GM20000 (cell line): ENCODE data around the gene COL20A1.

Experiments used
- DNase-seq: peaks from one replicate; pipeline ENCODE4 v3.0.0; 2012; ENCODE audit warnings: low spot score
- TF ChIP-seq, protein P1 (sequence below): IDR thresholded peaks from 2 replicates; pipeline ENCODE4 v1.5.1; 2012; ENCODE audit warnings: mild to moderate bottlenecking, control low read depth; ENCODE audit errors: extremely low read depth, missing control alignments

Gene COL20A1

DNA sequence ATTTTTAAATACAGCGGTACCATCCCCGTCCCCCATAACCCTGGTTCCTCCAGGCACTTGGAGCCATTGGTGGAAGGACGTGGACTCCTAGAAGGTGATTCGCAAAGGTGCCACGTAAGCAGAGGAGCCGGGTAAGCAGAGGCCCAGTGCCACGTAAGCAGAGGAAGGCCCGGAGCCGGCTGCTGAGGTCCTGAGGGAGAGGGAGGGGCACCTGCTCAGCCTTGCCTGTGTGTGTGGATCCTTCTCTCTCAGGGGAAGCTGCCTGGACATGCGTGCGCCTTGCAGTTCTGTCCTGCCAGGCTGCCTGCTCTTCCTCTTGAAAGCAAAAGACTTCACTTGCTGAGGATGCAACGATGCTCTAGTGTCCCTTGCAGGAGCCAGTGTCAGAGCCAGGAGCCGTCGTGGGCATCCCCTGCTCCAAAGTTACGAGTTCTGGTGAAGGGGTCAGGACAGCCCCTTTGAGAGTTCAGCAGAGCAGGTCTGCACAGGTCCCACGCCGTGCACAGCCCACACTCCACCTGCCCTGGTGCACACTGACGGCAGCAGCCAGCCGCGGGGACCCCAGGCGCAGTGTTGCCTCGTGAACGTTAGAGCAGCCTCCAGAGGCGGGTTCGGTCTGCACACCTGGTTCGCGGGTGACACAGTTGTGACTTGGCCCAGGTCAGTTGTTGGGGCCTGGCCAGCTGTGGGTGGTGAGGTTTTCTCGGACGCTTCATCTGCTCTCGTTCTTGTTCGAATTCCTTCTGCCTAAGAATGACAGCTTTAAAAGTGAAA is 36.9 kb upstream of the COL20A1 start:
- TF ChIP-seq, protein P1, sequence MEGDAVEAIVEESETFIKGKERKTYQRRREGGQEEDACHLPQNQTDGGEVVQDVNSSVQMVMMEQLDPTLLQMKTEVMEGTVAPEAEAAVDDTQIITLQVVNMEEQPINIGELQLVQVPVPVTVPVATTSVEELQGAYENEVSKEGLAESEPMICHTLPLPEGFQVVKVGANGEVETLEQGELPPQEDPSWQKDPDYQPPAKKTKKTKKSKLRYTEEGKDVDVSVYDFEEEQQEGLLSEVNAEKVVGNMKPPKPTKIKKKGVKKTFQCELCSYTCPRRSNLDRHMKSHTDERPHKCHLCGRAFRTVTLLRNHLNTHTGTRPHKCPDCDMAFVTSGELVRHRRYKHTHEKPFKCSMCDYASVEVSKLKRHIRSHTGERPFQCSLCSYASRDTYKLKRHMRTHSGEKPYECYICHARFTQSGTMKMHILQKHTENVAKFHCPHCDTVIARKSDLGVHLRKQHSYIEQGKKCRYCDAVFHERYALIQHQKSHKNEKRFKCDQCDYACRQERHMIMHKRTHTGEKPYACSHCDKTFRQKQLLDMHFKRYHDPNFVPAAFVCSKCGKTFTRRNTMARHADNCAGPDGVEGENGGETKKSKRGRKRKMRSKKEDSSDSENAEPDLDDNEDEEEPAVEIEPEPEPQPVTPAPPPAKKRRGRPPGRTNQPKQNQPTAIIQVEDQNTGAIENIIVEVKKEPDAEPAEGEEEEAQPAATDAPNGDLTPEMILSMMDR, result no peak
- no peak for DNase-seq

- TF ChIP-seq, protein P1, result no peak
- no peak for DNase-seq
These were observed 36.0 kb upstream of the COL20A1 start for GRCh38 chr20:63256954-63257353.

GRCh38 chr20:63257629-63258028 is 35.4 kb upstream of the COL20A1 start:
- no peak for DNase-seq
- TF ChIP-seq, protein P1, result no peak

DNA sequence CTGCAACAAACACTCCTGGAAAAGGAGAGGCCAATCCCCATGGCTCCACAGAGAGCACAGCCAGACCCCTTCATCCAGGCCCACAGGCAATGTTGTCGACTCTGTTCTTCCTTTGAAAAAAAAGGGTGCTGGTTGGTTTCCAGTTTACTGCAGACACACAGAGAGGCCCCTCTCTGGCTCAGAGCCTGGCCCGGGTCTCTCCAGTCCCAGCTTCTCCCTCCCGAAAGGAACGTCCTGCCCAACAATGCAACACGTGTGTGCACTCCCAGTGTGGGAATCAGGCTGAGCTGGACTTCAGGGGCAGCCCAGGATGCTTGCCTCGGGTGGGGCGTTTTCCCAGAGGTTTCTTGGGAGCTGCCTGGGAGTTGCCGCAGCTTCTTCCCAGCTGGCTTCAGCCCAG is 34.2 kb upstream of the COL20A1 start:
- no peak for DNase-seq

DNA sequence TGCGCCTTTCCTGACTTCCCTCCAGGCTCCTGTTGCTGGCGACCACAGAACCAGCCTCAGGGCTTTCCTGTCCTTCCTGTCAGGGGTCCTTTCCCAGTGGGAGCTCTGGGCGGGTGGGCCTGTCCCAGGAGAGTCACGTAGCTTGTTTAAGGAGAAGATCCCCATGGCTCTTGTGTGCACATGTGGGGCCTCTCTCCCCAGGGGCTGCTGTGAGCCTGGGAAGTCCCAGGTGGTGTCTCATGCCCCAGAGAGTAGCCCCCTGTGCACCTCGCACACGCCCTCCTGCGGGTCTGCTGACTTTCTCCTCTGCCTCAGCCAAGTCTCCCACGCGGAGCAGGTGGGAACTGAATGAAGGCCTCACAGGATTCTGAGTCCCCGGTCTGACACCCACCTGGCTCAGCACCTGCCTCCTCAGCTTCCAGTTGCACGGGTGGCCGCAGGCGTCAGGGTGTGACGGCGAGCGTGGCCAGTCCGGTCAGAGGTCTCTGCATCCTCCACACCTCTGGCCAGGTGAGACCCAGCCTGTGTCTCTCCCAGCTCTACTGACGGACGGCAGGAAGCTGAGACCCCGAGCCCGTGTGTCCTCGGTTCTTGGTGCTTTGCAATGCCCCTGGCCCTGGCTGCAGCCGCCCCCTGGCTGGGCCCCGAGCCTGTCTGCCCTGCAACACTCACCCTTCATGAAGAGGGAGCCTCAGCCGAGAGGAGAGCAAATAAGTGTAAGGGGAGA is 33.1 kb upstream of the COL20A1 start:
- no peak for DNase-seq
- TF ChIP-seq, protein P1, result no peak

More for the DNA sequence above, 34.2 kb upstream of the COL20A1 start:
- TF ChIP-seq, protein P1, result no peak

DNA sequence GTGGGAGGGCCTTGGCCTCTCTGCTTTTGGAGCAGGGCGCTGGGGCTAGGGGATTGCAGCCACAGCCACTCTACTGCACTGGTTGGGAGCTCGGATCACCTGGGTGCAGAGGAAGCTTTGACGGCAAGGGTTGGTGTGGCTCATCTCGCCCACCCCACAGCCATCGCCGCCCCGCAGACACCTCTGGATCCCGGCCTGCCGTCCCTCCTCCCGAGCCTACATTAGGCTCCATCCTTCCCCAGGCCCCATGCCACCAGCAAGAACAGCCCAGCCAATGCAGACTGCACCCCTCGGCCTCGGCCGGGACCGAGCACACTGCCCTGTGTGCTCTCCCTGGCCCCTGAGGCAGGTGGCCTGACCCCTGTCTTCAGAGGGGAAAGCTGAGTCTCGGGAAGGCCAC is 32.5 kb upstream of the COL20A1 start:
- DNase-seq, result no peak
- TF ChIP-seq, protein P1, result no peak

GRCh38 chr20:63261060-63261794 is 31.8 kb upstream of the COL20A1 start:
- DNase-seq, result no peak
- TF ChIP-seq, protein P1, result no peak
